HCT116 (cell line): ENCODE measurements around the gene LIMA1. TPM values are rescaled to one million over a fixed set of nuclear protein-coding genes. Genes with fewer than 3 reads are reported as not detected.

Experiments
- ATAC-seq: fragments of 200-7000 bp; cut with Tn5 transposase; 2 replicates; pipeline ENCODE4 v1.9.1; 2020; ENCODE audit warnings: mild to moderate bottlenecking, moderate library complexity
- BruUV-seq: library from RNA; stranded (reverse); fragments of 400-500 nt; replicated peaks from 2 replicates; lab custom pipeline; 2021; lab: Mats Ljungman, UMichigan
- CTCF ChIA-PET: fragments of 300-600 bp; sonication (Branson Sonifier 250); formaldehyde crosslinking; loops from one replicate; lab custom pipeline; 2021; ENCODE audit warnings: antibody characterized with exemption; lab: Charles Lee
- POLR2A ChIA-PET: fragments of 300-600, 350-600 bp; sonication (Branson Sonifier 250); formaldehyde crosslinking; loops from one replicate; lab custom pipeline; 2021; ENCODE audit warnings: antibody characterized with exemption; lab: Charles Lee
- RAD21 ChIA-PET, 2 experiments: fragments of 300-600 bp; sonication (Branson Sonifier 250); formaldehyde crosslinking; loops; one replicate each; lab custom pipeline; 2023; ENCODE audit warnings: low total read pairs in 2 of 2; ENCODE audit not compliant: uncharacterized antibody in 2 of 2, unreplicated experiment in 2 of 2, low non-redundant PET in 1 of 2; lab: Charles Lee
- DNase-seq: peaks from one replicate; pipeline ENCODE4 v3.0.0-alpha.2; 2010; ENCODE audit warnings: low read depth, low spot score
- H2AFZ ChIP-seq: fragments of 200-600 bp; shearing (Covaris generic), sonication (generic); 2 replicates; pipeline ENCODE4 v1.6.1; 2017; ENCODE audit warnings: low read depth, mixed run types, mixed read lengths, antibody characterized with exemption, low read length; ENCODE audit not compliant: poor library complexity, severe bottlenecking
- H3K27ac ChIP-seq: 2 replicates; pipeline ENCODE4 v1.5.1; 2012; ENCODE audit warnings: low read depth, low read length
- H3K27me3 ChIP-seq: fragments of 200-600 bp; sonication (generic); 2 replicates; pipeline ENCODE4 v1.6.1; 2016; ENCODE audit warnings: mixed run types, low read length, mixed read lengths; ENCODE audit not compliant: insufficient read depth
- H3K36me3 ChIP-seq, 2 experiments: fragments of 200-500 bp in 1 of 2; fragments of 200-600 bp in 1 of 2; sonication (Bioruptor generic) in 1 of 2; sonication (generic) in 1 of 2; 2 replicates each; pipeline versions ENCODE4 v1.5.1 to v1.6.1; 2014 to 2016; ENCODE audit warnings: low read length in 2 of 2, inconsistent platforms in 1 of 2, mixed read lengths in 1 of 2, mixed run types in 1 of 2; ENCODE audit not compliant: insufficient read depth in 2 of 2, control insufficient read depth in 1 of 2
- H3K4me1 ChIP-seq, 2 experiments: fragments of 200-600 bp in 1 of 2; sonication (generic) in 1 of 2; 2 replicates each; pipeline versions ENCODE4 v1.5.1 to v1.6.1; 2012 to 2017; ENCODE audit warnings: low read length in 2 of 2, inconsistent platforms in 1 of 2, mild to moderate bottlenecking in 1 of 2, mixed read lengths in 1 of 2, mixed run types in 1 of 2, moderate library complexity in 1 of 2; ENCODE audit not compliant: insufficient read depth in 2 of 2, control insufficient read depth in 1 of 2
- H3K4me2 ChIP-seq: fragments of 200-600 bp; sonication (generic); 2 replicates; pipeline ENCODE4 v1.6.1; 2017; ENCODE audit warnings: mixed run types, low read length, mixed read lengths
- H3K4me3 ChIP-seq, 2 experiments: fragments of 200-600 bp in 1 of 2; sonication (generic) in 1 of 2; replicated peaks in 1 of 2; 2 replicates each; pipeline ENCODE4 v1.5.1; 2011 to 2016; ENCODE audit warnings: low read length in 2 of 2, control low read depth in 1 of 2, low read depth in 1 of 2, mild to moderate bottlenecking in 1 of 2, mixed read lengths in 1 of 2, mixed run types in 1 of 2
- H3K79me2 ChIP-seq: fragments of 200-600 bp; sonication (generic); 2 replicates; pipeline ENCODE4 v1.6.1; 2017; ENCODE audit warnings: mild to moderate bottlenecking, mixed run types, low read length, moderate library complexity, mixed read lengths; ENCODE audit not compliant: insufficient read depth
- H3K9ac ChIP-seq: fragments of 200-600 bp; sonication (generic); 2 replicates; pipeline ENCODE4 v1.6.1; 2016; ENCODE audit warnings: low read length, mixed read lengths
- H3K9me2 ChIP-seq: fragments of 200-600 bp; sonication (generic), shearing (Covaris generic); 2 replicates; pipeline ENCODE4 v1.6.1; 2017; ENCODE audit warnings: mixed run types, mild to moderate bottlenecking, moderate library complexity; ENCODE audit not compliant: insufficient read depth
- H3K9me3 ChIP-seq, 2 experiments: fragments of 200-500 bp in 1 of 2; fragments of 200-600 bp in 1 of 2; sonication (Bioruptor generic) in 1 of 2; sonication (generic) in 1 of 2; 2 replicates each; pipeline ENCODE4 v1.6.1; 2014 to 2017; ENCODE audit warnings: low read length in 2 of 2, mixed read lengths in 2 of 2, inconsistent platforms in 1 of 2, low read depth in 1 of 2, mild to moderate bottlenecking in 1 of 2, mixed run types in 1 of 2, moderate library complexity in 1 of 2; ENCODE audit not compliant: control insufficient read depth in 1 of 2, insufficient read depth in 1 of 2
- H4K20me1 ChIP-seq: fragments of 200-600 bp; sonication (generic), shearing (Covaris generic); 2 replicates; pipeline ENCODE4 v1.6.1; 2017; ENCODE audit warnings: mixed run types, mild to moderate bottlenecking, moderate library complexity; ENCODE audit not compliant: insufficient read depth
- CBX3 ChIP-seq: IDR thresholded peaks from 2 replicates; pipeline ENCODE4 v1.6.1; 2012; ENCODE audit warnings: low read depth
- CEBPB ChIP-seq: IDR thresholded peaks from 2 replicates; pipeline ENCODE4 v1.6.1; 2012; ENCODE audit warnings: low read depth
- EGR1 ChIP-seq: IDR thresholded peaks from 2 replicates; pipeline ENCODE4 v1.6.1; 2012; ENCODE audit warnings: low read depth
- EZH2 ChIP-seq: fragments of 200-600 bp; sonication (generic); IDR thresholded peaks from 2 replicates; pipeline ENCODE4 v1.6.1; 2017; ENCODE audit warnings: antibody characterized with exemption, mixed run types
- EZH2phosphoT487 ChIP-seq: fragments of 200-600 bp; IDR thresholded peaks from 2 replicates; pipeline ENCODE4 v1.6.1; 2018; ENCODE audit warnings: antibody characterized with exemption, borderline replicate concordance
- FOSL1 ChIP-seq: IDR thresholded peaks from 2 replicates; pipeline ENCODE4 v1.6.1; 2012; ENCODE audit warnings: low read depth
- JUND ChIP-seq: IDR thresholded peaks from 2 replicates; pipeline ENCODE4 v1.6.1; 2012
- POLR2AphosphoS5 ChIP-seq: IDR thresholded peaks from 2 replicates; pipeline ENCODE4 v1.6.1; 2011; ENCODE audit warnings: mild to moderate bottlenecking, low read depth, low read length, moderate library complexity
- RAD21 ChIP-seq: IDR thresholded peaks from 2 replicates; pipeline ENCODE4 v1.6.1; 2012; ENCODE audit warnings: low read depth, mild to moderate bottlenecking
- SIN3A ChIP-seq: IDR thresholded peaks from 2 replicates; pipeline ENCODE4 v1.6.1; 2012; ENCODE audit warnings: low read depth
- SP1 ChIP-seq: IDR thresholded peaks from 2 replicates; pipeline ENCODE4 v1.6.1; 2012; ENCODE audit warnings: low read depth
- SRF ChIP-seq: IDR thresholded peaks from 2 replicates; pipeline ENCODE4 v1.6.1; 2012; ENCODE audit warnings: low read depth
- TCF7L2 ChIP-seq: IDR thresholded peaks from 2 replicates; pipeline ENCODE4 v1.7.0; 2011; ENCODE audit warnings: borderline replicate concordance, inconsistent platforms; ENCODE audit not compliant: insufficient read depth, insufficient read length; ENCODE audit errors: extremely low read depth
- ZBTB33 ChIP-seq: IDR thresholded peaks from 2 replicates; pipeline ENCODE4 v1.6.1; 2011; ENCODE audit warnings: mild to moderate bottlenecking, low read length, moderate library complexity; ENCODE audit not compliant: insufficient replicate concordance; ENCODE audit errors: extremely low read depth
- ZFX ChIP-seq: fragments of 450-650 bp; IDR thresholded peaks from 2 replicates; pipeline ENCODE4 v1.6.1; 2017
- ZNF274 ChIP-seq: fragments of 200-500 bp; sonication (Bioruptor generic); IDR thresholded peaks from 2 replicates; pipeline ENCODE4 v1.6.1; 2014; ENCODE audit warnings: mild to moderate bottlenecking, low read depth, low read length, inconsistent platforms
- intact Hi-C: fragments of 100-400 bp; cut with micrococcal nuclease; formaldehyde crosslinking; loops from 2 replicates; pipeline ENCODE4 v1.10.0; 2022
- total RNA-seq: library from RNA; stranded (reverse); gene quantifications from one replicate; pipeline ENCODE4 v1.2.1, GENCODE V29; 2021; ENCODE audit not compliant: unreplicated experiment
- TF ChIP-seq, protein P1 (sequence below): IDR thresholded peaks from 2 replicates; pipeline ENCODE4 v1.6.1; 2012
- TF ChIP-seq, protein P2 (sequence below): IDR thresholded peaks from 2 replicates; pipeline ENCODE4 v1.6.1; 2012
- TF ChIP-seq, protein P3 (sequence below), 3 experiments: fragments of 200-600 bp in 1 of 3; sonication (generic) in 1 of 3; IDR thresholded peaks in 2 of 3; conservative IDR thresholded peaks in 1 of 3; 2 replicates each; pipeline ENCODE4 v1.5.1; 2012 to 2017; ENCODE audit warnings: low read depth in 2 of 3, low read length in 2 of 3, antibody characterized with exemption in 1 of 3, borderline replicate concordance in 1 of 3, control low read depth in 1 of 3, mild to moderate bottlenecking in 1 of 3, mixed read lengths in 1 of 3, mixed run types in 1 of 3, moderate library complexity in 1 of 3; ENCODE audit not compliant: insufficient read depth in 1 of 3

The LIMA1 gene
- total RNA-seq, 1 experiment from 2014 or later, result 79.6 TPM

DNA sequence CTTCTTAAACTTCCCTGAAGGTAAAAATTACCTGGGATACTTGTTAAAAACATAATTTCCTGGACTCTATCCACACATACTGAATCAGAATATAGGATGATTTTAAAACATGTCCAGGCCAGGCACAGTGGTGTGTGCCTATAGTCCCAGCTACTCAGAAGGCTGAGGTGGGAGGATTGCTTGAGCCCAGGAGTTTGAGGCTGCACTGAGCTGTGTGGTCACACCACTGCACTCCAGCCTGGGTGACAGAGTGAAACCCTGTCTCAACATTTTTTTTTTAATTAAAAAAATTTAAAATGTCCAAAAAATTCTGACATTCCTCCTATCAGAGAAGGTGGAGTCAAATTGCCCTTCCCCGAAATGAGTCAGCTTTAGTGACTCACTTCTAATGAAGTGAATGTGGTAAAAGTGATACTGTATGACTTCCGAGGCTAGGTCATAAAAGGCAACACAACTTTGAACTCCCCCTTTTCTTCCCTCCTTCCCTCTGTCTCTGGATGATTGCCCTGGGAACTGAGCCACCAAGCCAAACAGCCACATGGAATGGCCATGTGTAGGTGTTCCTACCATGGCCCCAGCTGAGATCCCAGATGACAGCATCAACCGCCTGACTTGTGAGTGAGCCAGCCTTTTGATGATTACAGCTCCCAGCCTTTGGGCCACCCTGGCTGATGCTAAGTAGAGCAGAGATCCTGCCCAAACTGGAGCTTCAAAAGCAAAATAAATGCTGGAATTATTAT, 36.3 kb downstream of the LIMA1 start:
- TF ChIP-seq, protein P1, sequence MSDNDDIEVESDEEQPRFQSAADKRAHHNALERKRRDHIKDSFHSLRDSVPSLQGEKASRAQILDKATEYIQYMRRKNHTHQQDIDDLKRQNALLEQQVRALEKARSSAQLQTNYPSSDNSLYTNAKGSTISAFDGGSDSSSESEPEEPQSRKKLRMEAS, result peak; percentile 99
- TF ChIP-seq TCF7L2 (peak; percentile 96), SIN3A (peak; percentile 99), EZH2 (no peak), EZH2phosphoT487 (no peak), EGR1 (peak; percentile 80), ZBTB33 (peak; percentile 71), RAD21 (peak; percentile 45; the same call in 1 of the 2 replicates), SP1 (peak; percentile 97), CEBPB (peak; percentile 90), POLR2AphosphoS5 (peak; percentile 76), FOSL1 (peak; percentile 99), CBX3 (peak; percentile 98), ZFX (no peak), ZNF274 (no peak), SRF (peak; percentile 98), JUND (peak; percentile 99)
- TF ChIP-seq, protein P2, sequence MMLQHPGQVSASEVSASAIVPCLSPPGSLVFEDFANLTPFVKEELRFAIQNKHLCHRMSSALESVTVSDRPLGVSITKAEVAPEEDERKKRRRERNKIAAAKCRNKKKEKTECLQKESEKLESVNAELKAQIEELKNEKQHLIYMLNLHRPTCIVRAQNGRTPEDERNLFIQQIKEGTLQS, result peak; percentile 78
- TF ChIP-seq, protein P3, sequence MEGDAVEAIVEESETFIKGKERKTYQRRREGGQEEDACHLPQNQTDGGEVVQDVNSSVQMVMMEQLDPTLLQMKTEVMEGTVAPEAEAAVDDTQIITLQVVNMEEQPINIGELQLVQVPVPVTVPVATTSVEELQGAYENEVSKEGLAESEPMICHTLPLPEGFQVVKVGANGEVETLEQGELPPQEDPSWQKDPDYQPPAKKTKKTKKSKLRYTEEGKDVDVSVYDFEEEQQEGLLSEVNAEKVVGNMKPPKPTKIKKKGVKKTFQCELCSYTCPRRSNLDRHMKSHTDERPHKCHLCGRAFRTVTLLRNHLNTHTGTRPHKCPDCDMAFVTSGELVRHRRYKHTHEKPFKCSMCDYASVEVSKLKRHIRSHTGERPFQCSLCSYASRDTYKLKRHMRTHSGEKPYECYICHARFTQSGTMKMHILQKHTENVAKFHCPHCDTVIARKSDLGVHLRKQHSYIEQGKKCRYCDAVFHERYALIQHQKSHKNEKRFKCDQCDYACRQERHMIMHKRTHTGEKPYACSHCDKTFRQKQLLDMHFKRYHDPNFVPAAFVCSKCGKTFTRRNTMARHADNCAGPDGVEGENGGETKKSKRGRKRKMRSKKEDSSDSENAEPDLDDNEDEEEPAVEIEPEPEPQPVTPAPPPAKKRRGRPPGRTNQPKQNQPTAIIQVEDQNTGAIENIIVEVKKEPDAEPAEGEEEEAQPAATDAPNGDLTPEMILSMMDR (IDR thresholded peaks at IDR 0.05 in 2 of 3, conservative IDR thresholded peaks at IDR 0.05 in 1 of 3; ENCODE audit: borderline replicate concordance in 1 of 3, insufficient read depth in 1 of 3, low read depth in 2 of 3, low read length in 2 of 3), result no peak
- no peaks in the 10 kb centered on the region for H3K36me3 ChIP-seq
- H4K20me1 ChIP-seq, result no peaks in the 10 kb centered on the region
- CTCF ChIA-PET, result interaction anchor here (0.6 to 1.7 kb wide), 6 partner anchors 14 to 75 kb away, joined by 3 read pairs; no protein-coding TSS in a partner anchor
- no TSS peak for BruUV-seq
- no peaks in the 10 kb centered on the region for H3K9me2 ChIP-seq
- H3K9me3 ChIP-seq, result no peaks in the 10 kb centered on the region
- RAD21 ChIA-PET, result interaction anchor here in 1 of 2 experiments (0.6 to 0.9 kb wide), 2 partner anchors 46 to 133 kb away, joined by 4 read pairs; no protein-coding TSS in a partner anchor
- DNase-seq (peak; percentile 99), ATAC-seq (peak; percentile 82)
- peak overlapping the region; percentile 61 for H3K27ac ChIP-seq
- H3K27me3 ChIP-seq, result no peaks in the 10 kb centered on the region
- POLR2A ChIA-PET, result interaction anchor here (0.6 to 1.9 kb wide), 5 partner anchors 13 to 37 kb away, joined by 3 to 7 read pairs (median 5); partner anchors contain the start of gene LIMA1
- intact Hi-C loops, result loop anchor here (1.0 to 2.0 kb wide), 2 partner anchors 23 to 44 kb away; no protein-coding TSS in a partner anchor
- H3K4me2 ChIP-seq, result peak overlapping the region; percentile 55
- peak overlapping the region; percentile 56 for H3K9ac ChIP-seq
- H3K79me2 ChIP-seq, result no peaks in the 10 kb centered on the region
- no peak overlapping the region for H3K4me3 ChIP-seq
- peaks cover 74 to 93% of the 10 kb centered on the region in 2 experiments for H3K4me1 ChIP-seq
- H2AFZ ChIP-seq, result no peak overlapping the region
